ENCODE data around the gene GSTA1. TPM values are rescaled to one million over a fixed set of nuclear protein-coding genes. Genes with fewer than 3 reads are reported as not detected.
"Not testable (repeated sequence)": the region's sequence is repeated elsewhere in the genome, so short reads cannot be mapped to it uniquely, and the experiment has no call there.

Gene GSTA1
- total RNA-seq, 1 experiment from 2014 or later, result not detected

GRCh38 chr6:52752310-52752709 lies 51.3 kb downstream of the GSTA1 start:
- Histone ChIP-seq H3K27ac (no peak overlapping the region), H3K4me3 (no peak overlapping the region), H3K36me3 (no peaks in the 10 kb centered on the region), H3K9me3 (replicated peaks) (no peaks in the 10 kb centered on the region), H3K27me3 (no peaks in the 10 kb centered on the region), H3K4me1 (no peaks in the 10 kb centered on the region)
- DNase-seq, result no peak

- Histone ChIP-seq H3K9me3 (replicated peaks) (no peaks in the 10 kb centered on the region), H3K4me3 (no peak overlapping the region), H3K36me3 (no peaks in the 10 kb centered on the region), H3K27me3 (no peaks in the 10 kb centered on the region), H3K27ac (no peak overlapping the region), H3K4me1 (no peaks in the 10 kb centered on the region)
- DNase-seq, result no peak
Observed at GRCh38 chr6:52749556-52750152, 54.0 kb downstream of the GSTA1 start.

- not testable (repeated sequence) for H3K36me3 ChIP-seq; H3K4me1 ChIP-seq; H3K27ac ChIP-seq; H3K27me3 ChIP-seq; H3K4me3 ChIP-seq; DNase-seq; H3K9me3 ChIP-seq (replicated peaks)
Observed at GRCh38 chr6:52747301-52747700, 56.3 kb downstream of the GSTA1 start.

GRCh38 chr6:52746213-52746612 lies 57.4 kb downstream of the GSTA1 start:
- Histone ChIP-seq H3K36me3 (no peaks in the 10 kb centered on the region), H3K9me3 (replicated peaks) (no peaks in the 10 kb centered on the region), H3K4me1 (no peaks in the 10 kb centered on the region), H3K4me3 (no peak overlapping the region), H3K27me3 (no peaks in the 10 kb centered on the region), H3K27ac (no peak overlapping the region)
- DNase-seq, result no peak

- no peaks in the 10 kb centered on the region for H3K4me1 ChIP-seq
- no peaks in the 10 kb centered on the region for H3K36me3 ChIP-seq
- no peaks in the 10 kb centered on the region for H3K27me3 ChIP-seq
- no peaks in the 10 kb centered on the region for H3K9me3 ChIP-seq (replicated peaks)
- H3K27ac ChIP-seq, result no peak overlapping the region
- no peak for DNase-seq
- H3K4me3 ChIP-seq, result no peak overlapping the region
Observed at GRCh38 chr6:52745764-52746201, 57.8 kb downstream of the GSTA1 start.

GRCh38 chr6:52741872-52742271 lies 61.7 kb downstream of the GSTA1 start:
- no peak for DNase-seq

More at GRCh38 chr6:52741872-52742271, 61.7 kb downstream of the GSTA1 start:
- H3K27ac ChIP-seq, result no peak overlapping the region
- H3K9me3 ChIP-seq (replicated peaks), result no peaks in the 10 kb centered on the region
- no peaks in the 10 kb centered on the region for H3K4me1 ChIP-seq
- H3K4me3 ChIP-seq, result no peak overlapping the region
- no peaks in the 10 kb centered on the region for H3K36me3 ChIP-seq
- no peaks in the 10 kb centered on the region for H3K27me3 ChIP-seq

Other genes starting within 250 kb of the GSTA1 start
- 28.4 and 28.8 TPM in 2 replicates for gene TRAM2, start 226.8 kb downstream of the GSTA1 start, total RNA-seq (2014; rRNA removed; shearing (Covaris generic))
- 18.5 and 21.7 TPM in 2 replicates for gene TMEM14A, start 132.7 kb downstream of the GSTA1 start, total RNA-seq (2014; rRNA removed; shearing (Covaris generic))
- not detected in 2 replicates for gene GSTA2, start 40.3 kb downstream of the GSTA1 start, total RNA-seq (2014; rRNA removed; shearing (Covaris generic))
- gene GSTA5, start 37.0 kb upstream of the GSTA1 start, total RNA-seq (2014; rRNA removed; shearing (Covaris generic)), result not detected in 2 replicates
- not detected in 2 replicates for gene GSTA3, start 105.9 kb upstream of the GSTA1 start, total RNA-seq (2014; rRNA removed; shearing (Covaris generic))
- gene GSTA4, start 191.5 kb upstream of the GSTA1 start, total RNA-seq (2014; rRNA removed; shearing (Covaris generic)), result 28.9 and 29.7 TPM in 2 replicates

Data from SJCRH30 (cell line).